Loucy (cell line): ENCODE data around the gene SQSTM1.

Experiments used
- H2AFZ ChIP-seq: fragments of 200-600 bp; sonication (generic); 2 replicates; pipeline ENCODE4 v1.6.0; 2016; ENCODE audit warnings: antibody characterized with exemption, mild to moderate bottlenecking, low read length, moderate library complexity
- H3F3A ChIP-seq: fragments of 200-600 bp; 2 replicates; pipeline ENCODE4 v1.6.0; 2016; ENCODE audit warnings: antibody characterized with exemption, low read depth, mild to moderate bottlenecking
- H3K27me3 ChIP-seq: fragments of 200-600 bp; sonication (generic); 2 replicates; pipeline ENCODE4 v1.6.1; 2014; ENCODE audit warnings: low read length, mild to moderate bottlenecking; ENCODE audit not compliant: insufficient read depth, poor library complexity, severe bottlenecking
- H3K36me3 ChIP-seq: fragments of 200-600 bp; sonication (generic); 2 replicates; pipeline ENCODE4 v1.6.1; 2016; ENCODE audit warnings: low read length; ENCODE audit not compliant: insufficient read depth
- H3K4me1 ChIP-seq: fragments of 200-600 bp; sonication (generic); 2 replicates; pipeline ENCODE4 v1.5.1; 2014; ENCODE audit warnings: low read length, mild to moderate bottlenecking; ENCODE audit not compliant: insufficient read depth, poor library complexity, severe bottlenecking
- H3K4me2 ChIP-seq: fragments of 200-600 bp; sonication (generic); 2 replicates; pipeline ENCODE4 v1.6.0; 2014; ENCODE audit warnings: antibody characterized with exemption, low read length, low read depth, mild to moderate bottlenecking; ENCODE audit not compliant: poor library complexity, severe bottlenecking
- H3K4me3 ChIP-seq: fragments of 200-600 bp; sonication (generic); 2 replicates; pipeline ENCODE4 v1.5.1; 2014; ENCODE audit warnings: low read length, mild to moderate bottlenecking, mixed read lengths; ENCODE audit not compliant: poor library complexity, severe bottlenecking
- H3K79me2 ChIP-seq: fragments of 200-600 bp; sonication (generic); 2 replicates; pipeline ENCODE4 v1.6.1; 2014; ENCODE audit warnings: low read length; ENCODE audit not compliant: insufficient read depth
- H3K9ac ChIP-seq: fragments of 200-600 bp; sonication (generic); 2 replicates; pipeline ENCODE4 v1.6.0; 2014; ENCODE audit warnings: mild to moderate bottlenecking, low read depth, low read length, moderate library complexity; ENCODE audit not compliant: poor library complexity, severe bottlenecking
- H3K9me2 ChIP-seq: fragments of 200-600 bp; sonication (generic); replicated peaks from 2 replicates; pipeline ENCODE4 v1.6.1; 2016; ENCODE audit warnings: low read depth, low read length, mixed read lengths
- H3K9me3 ChIP-seq: fragments of 200-600 bp; sonication (generic); 2 replicates; pipeline ENCODE4 v1.6.1; 2014; ENCODE audit warnings: mild to moderate bottlenecking, antibody characterized with exemption, low read length, low read depth; ENCODE audit not compliant: insufficient read depth
- H4K20me1 ChIP-seq: fragments of 200-600 bp; sonication (generic); 2 replicates; pipeline ENCODE4 v1.6.0; 2014; ENCODE audit warnings: antibody characterized with exemption, low read length, mild to moderate bottlenecking; ENCODE audit not compliant: insufficient read depth, poor library complexity, severe bottlenecking
- CTCF ChIP-seq: fragments of 200-600 bp; sonication (generic); conservative IDR thresholded peaks from 2 replicates; pipeline ENCODE4 v1.5.1; 2014; ENCODE audit warnings: mild to moderate bottlenecking, antibody characterized with exemption, low read length
- EZH2phosphoT487 ChIP-seq: fragments of 200-600 bp; IDR thresholded peaks from 2 replicates; pipeline ENCODE4 v1.6.1; 2018; ENCODE audit warnings: antibody characterized with exemption, mild to moderate bottlenecking, moderate library complexity, borderline replicate concordance

SQSTM1 gene

GRCh38 chr5:179872055-179872827 is 51.5 kb downstream of the SQSTM1 start:
- Histone ChIP-seq H3K79me2 (no peaks in the 10 kb centered on the region), H3K9ac (no peak overlapping the region), H3K9me3 (no peaks in the 10 kb centered on the region), H3K4me3 (no peak overlapping the region), H3K36me3 (peaks cover 5% of the 10 kb centered on the region; the same call in 1 of the 2 replicates), H3K4me2 (no peak overlapping the region), H3K4me1 (no peaks in the 10 kb centered on the region), H4K20me1 (no peaks in the 10 kb centered on the region), H3K9me2 (no peaks in the 10 kb centered on the region), H2AFZ (no peak overlapping the region), H3F3A (no peaks in the 10 kb centered on the region), H3K27me3 (no peaks in the 10 kb centered on the region)
- TF ChIP-seq CTCF (no peak), EZH2phosphoT487 (no peak)

DNA sequence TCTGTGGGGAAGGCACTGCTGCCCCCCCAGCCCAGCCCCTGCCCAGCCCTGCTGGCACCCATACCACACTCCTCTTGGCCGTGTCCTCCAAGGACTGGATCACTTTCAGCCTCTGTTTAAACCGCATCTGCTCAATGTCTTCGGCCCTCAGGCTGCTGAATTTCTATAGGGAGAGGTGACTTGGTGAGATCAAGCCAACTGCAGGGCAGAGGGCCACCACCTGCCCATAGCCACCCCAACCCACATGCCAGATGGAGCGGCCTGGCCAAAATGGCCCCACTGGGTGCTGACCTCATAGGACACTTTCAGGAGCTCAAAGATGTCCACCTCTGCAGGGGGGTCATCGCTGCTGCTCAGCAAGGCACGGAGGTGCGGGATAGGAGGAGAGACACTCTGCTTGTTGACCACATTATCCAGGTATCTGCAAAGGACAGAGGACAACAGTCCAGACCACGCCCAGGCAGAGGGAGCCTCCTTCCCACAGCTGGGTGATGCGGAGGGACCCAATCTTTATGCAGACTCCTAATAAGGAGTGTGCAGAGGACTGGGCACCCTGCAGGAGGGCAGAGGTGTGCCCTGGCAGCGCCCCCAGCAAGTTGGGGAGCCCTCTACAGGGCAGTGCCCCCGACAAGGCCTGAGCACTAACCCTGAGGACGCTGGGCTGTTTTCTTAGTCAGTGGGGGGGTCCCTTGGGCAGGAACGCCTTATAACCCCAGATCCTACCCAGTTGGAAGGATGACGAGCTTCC is 52.3 kb downstream of the SQSTM1 start:
- no peak overlapping the region for H2AFZ ChIP-seq
- H3K36me3 ChIP-seq, result peaks cover 5% of the 10 kb centered on the region; the same call in 1 of the 2 replicates

GRCh38 chr5:179873588-179874110 is 52.9 kb downstream of the SQSTM1 start:
- TF ChIP-seq EZH2phosphoT487, result no peak
- no peak for TF ChIP-seq CTCF
- Histone ChIP-seq H2AFZ (no peak overlapping the region), H4K20me1 (no peaks in the 10 kb centered on the region), H3K27me3 (no peaks in the 10 kb centered on the region), H3K79me2 (no peaks in the 10 kb centered on the region), H3F3A (no peaks in the 10 kb centered on the region), H3K4me1 (no peaks in the 10 kb centered on the region), H3K36me3 (peaks cover 5% of the 10 kb centered on the region; the same call in 1 of the 2 replicates), H3K9me3 (no peaks in the 10 kb centered on the region), H3K4me3 (no peak overlapping the region), H3K4me2 (no peak overlapping the region), H3K9me2 (no peaks in the 10 kb centered on the region), H3K9ac (no peak overlapping the region)

More for the DNA sequence above, 52.3 kb downstream of the SQSTM1 start:
- Histone ChIP-seq H3K79me2 (no peaks in the 10 kb centered on the region), H3K4me2 (no peak overlapping the region), H3K9me3 (no peaks in the 10 kb centered on the region), H4K20me1 (no peaks in the 10 kb centered on the region), H3K27me3 (no peaks in the 10 kb centered on the region), H3K4me1 (no peaks in the 10 kb centered on the region), H3K9me2 (no peaks in the 10 kb centered on the region), H3K9ac (no peak overlapping the region), H3F3A (no peaks in the 10 kb centered on the region), H3K4me3 (no peak overlapping the region)
- TF ChIP-seq CTCF, result no peak
- TF ChIP-seq EZH2phosphoT487, result no peak
